NT2/D1 (cell line): ENCODE results near the gene STOX2.

Experiments used
- SUZ12 ChIP-seq: IDR thresholded peaks from 2 replicates; pipeline ENCODE4 v1.6.1; 2011; ENCODE audit not compliant: insufficient read length, insufficient read depth; ENCODE audit errors: extremely low read depth
- ZNF274 ChIP-seq: IDR thresholded peaks from 2 replicates; pipeline ENCODE4 v1.6.1; 2011; ENCODE audit warnings: mild to moderate bottlenecking, low read depth, low read length

GRCh38 chr4:183968931-183969330, 63.8 kb downstream of the STOX2 start:
- no peak for TF ChIP-seq SUZ12
- TF ChIP-seq ZNF274: no peak
